Trophoblast cell (in vitro differentiated cells and primary cell): ENCODE results near the gene CHST9.
A peak's percentile ranks its signal among the peaks of the same experiment; 100 is the strongest.

Experiments used
- DNase-seq, 2 donors: peaks; one replicate each; pipeline ENCODE4 v3.0.0-alpha.2; 2016
- H2AFZ ChIP-seq: 2 replicates; pipeline ENCODE4 v1.6.1; 2013; ENCODE audit warnings: low read length, moderate library complexity, mild to moderate bottlenecking; ENCODE audit not compliant: insufficient read depth, poor library complexity
- H2AK5ac ChIP-seq: 2 replicates; pipeline ENCODE4 v1.6.1; 2013; ENCODE audit warnings: mild to moderate bottlenecking, low read length
- H2BK120ac ChIP-seq: 2 replicates; pipeline ENCODE4 v1.6.1; 2013; ENCODE audit warnings: low read length, mild to moderate bottlenecking, moderate library complexity; ENCODE audit not compliant: insufficient read depth, poor library complexity
- H2BK12ac ChIP-seq: 2 replicates; pipeline ENCODE4 v1.6.1; 2013; ENCODE audit warnings: mild to moderate bottlenecking, low read length, moderate library complexity
- H2BK5ac ChIP-seq: 2 replicates; pipeline ENCODE4 v1.6.1; 2013; ENCODE audit warnings: low read length, low read depth, moderate library complexity, mild to moderate bottlenecking; ENCODE audit not compliant: poor library complexity
- H3K14ac ChIP-seq: 2 replicates; pipeline ENCODE4 v1.6.1; 2013; ENCODE audit warnings: mild to moderate bottlenecking, low read length
- H3K18ac ChIP-seq: 2 replicates; pipeline ENCODE4 v1.6.1; 2013; ENCODE audit warnings: mild to moderate bottlenecking, low read length
- H3K23ac ChIP-seq: 2 replicates; pipeline ENCODE4 v1.6.1; 2013; ENCODE audit warnings: low read length
- H3K27ac ChIP-seq: 2 replicates; pipeline ENCODE4 v1.5.1; 2013; ENCODE audit warnings: low read depth, mild to moderate bottlenecking, inconsistent platforms, low read length, moderate library complexity
- H3K27me3 ChIP-seq: 2 replicates; pipeline ENCODE4 v1.6.1; 2013; ENCODE audit warnings: inconsistent platforms, mild to moderate bottlenecking, low read length, moderate library complexity; ENCODE audit not compliant: insufficient read depth
- H3K36me3 ChIP-seq, 2 experiments: 1 replicate in 1 of 2; 2 replicates in 1 of 2; pipeline ENCODE4 v1.6.1; 2013; ENCODE audit warnings: low read length in 2 of 2, mild to moderate bottlenecking in 2 of 2, moderate library complexity in 1 of 2; ENCODE audit not compliant: insufficient read depth in 2 of 2, control insufficient read depth in 1 of 2
- H3K4ac ChIP-seq: 2 replicates; pipeline ENCODE4 v1.6.1; 2013; ENCODE audit warnings: low read depth, mild to moderate bottlenecking, low read length, moderate library complexity
- H3K4me1 ChIP-seq, 2 experiments: 1 replicate in 1 of 2; 2 replicates in 1 of 2; pipeline ENCODE4 v1.6.1; 2013; ENCODE audit warnings: low read length in 2 of 2, mild to moderate bottlenecking in 2 of 2, moderate library complexity in 1 of 2; ENCODE audit not compliant: insufficient read depth in 2 of 2, control insufficient read depth in 1 of 2
- H3K4me2 ChIP-seq: 2 replicates; pipeline ENCODE4 v1.6.1; 2013; ENCODE audit warnings: inconsistent platforms, mild to moderate bottlenecking, low read length, moderate library complexity
- H3K4me3 ChIP-seq: 2 replicates; pipeline ENCODE4 v1.5.1; 2013; ENCODE audit warnings: mild to moderate bottlenecking, low read depth, low read length, inconsistent platforms
- H3K79me1 ChIP-seq: one replicate; pipeline ENCODE4 v1.6.1; 2013; ENCODE audit warnings: low read length
- H3K79me2 ChIP-seq: 2 replicates; pipeline ENCODE4 v1.6.1; 2013; ENCODE audit warnings: low read length, mild to moderate bottlenecking; ENCODE audit not compliant: control insufficient read depth, insufficient read depth, poor library complexity
- H3K9ac ChIP-seq: 2 replicates; pipeline ENCODE4 v1.6.1; 2013; ENCODE audit warnings: mild to moderate bottlenecking, low read length
- H3K9me3 ChIP-seq: 2 replicates; pipeline ENCODE4 v1.6.1; 2013; ENCODE audit warnings: low read depth, mild to moderate bottlenecking, control low read depth, inconsistent platforms, low read length; ENCODE audit not compliant: insufficient read depth
- H4K12ac ChIP-seq: 2 replicates; pipeline ENCODE4 v1.6.1; 2013; ENCODE audit warnings: low read depth, mild to moderate bottlenecking, low read length, moderate library complexity
- H4K8ac ChIP-seq: 2 replicates; pipeline ENCODE4 v1.6.1; 2013; ENCODE audit warnings: low read depth, mild to moderate bottlenecking, low read length, moderate library complexity
- H4K91ac ChIP-seq: one replicate; pipeline ENCODE4 v1.6.1; 2013; ENCODE audit warnings: low read depth, mild to moderate bottlenecking, low read length, moderate library complexity
- WGBS: extraction: QIAGEN DNeasy Blood & Tissue Kit; methylation state at CpG from one replicate; pipeline ENCODE4 v1.1.7; 2013; ENCODE audit warnings: missing lambda C conversion rate; ENCODE audit not compliant: insufficient read length, insufficient coverage; ENCODE audit errors: extremely low coverage; 5-methylcytosine and 5-hydroxymethylcytosine counted together

Gene CHST9

GRCh38 chr18:27009293-27009692 is 175.8 kb downstream of the CHST9 start:
- H3K36me3 ChIP-seq = no peaks in the 10 kb centered on the region
- no peaks in the 10 kb centered on the region for H3K27me3 ChIP-seq
- H3K27ac ChIP-seq = no peak overlapping the region
- no CpG with 5 or more reads among the region's 1 CpG for WGBS
- DNase-seq = no peak
- no peaks in the 10 kb centered on the region for H3K9me3 ChIP-seq
- no peak overlapping the region for H2AK5ac ChIP-seq
- H3K9ac ChIP-seq = no peak overlapping the region
- H3K4me1 ChIP-seq = no peaks in the 10 kb centered on the region
- H2AFZ ChIP-seq = no peak overlapping the region
- no peak overlapping the region for H4K12ac ChIP-seq
- no peak overlapping the region for H3K18ac ChIP-seq
- H2BK12ac ChIP-seq = no peak overlapping the region
- H2BK5ac ChIP-seq = no peak overlapping the region
- no peaks in the 10 kb centered on the region for H3K79me1 ChIP-seq
- no peak overlapping the region for H3K4me3 ChIP-seq
- H3K14ac ChIP-seq = no peak overlapping the region
- no peak overlapping the region for H3K4ac ChIP-seq
- H4K8ac ChIP-seq = no peak overlapping the region
- no peaks in the 10 kb centered on the region for H3K79me2 ChIP-seq
- H4K91ac ChIP-seq = no peak overlapping the region
- H3K23ac ChIP-seq = no peak overlapping the region
- H2BK120ac ChIP-seq = no peak overlapping the region
- no peak overlapping the region for H3K4me2 ChIP-seq

- H4K8ac ChIP-seq = no peak overlapping the region
- no peak overlapping the region for H3K4me2 ChIP-seq
- no peaks in the 10 kb centered on the region for H3K4me1 ChIP-seq
- H2AK5ac ChIP-seq = no peak overlapping the region
- no peak overlapping the region for H3K4me3 ChIP-seq
- no peaks in the 10 kb centered on the region for H3K79me2 ChIP-seq
- no CpG with 5 or more reads among the region's 3 CpGs for WGBS
- H3K9me3 ChIP-seq = no peaks in the 10 kb centered on the region
- H4K12ac ChIP-seq = no peak overlapping the region
- H3K4ac ChIP-seq = no peak overlapping the region
- H3K79me1 ChIP-seq = no peaks in the 10 kb centered on the region
- H2BK120ac ChIP-seq = no peak overlapping the region
- no peak overlapping the region for H3K9ac ChIP-seq
- no peak overlapping the region for H2AFZ ChIP-seq
- H3K36me3 ChIP-seq = no peaks in the 10 kb centered on the region
- H2BK12ac ChIP-seq = no peak overlapping the region
- no peak overlapping the region for H3K23ac ChIP-seq
- H4K91ac ChIP-seq = no peak overlapping the region
- no peak overlapping the region for H3K27ac ChIP-seq
- no peak overlapping the region for H3K14ac ChIP-seq
- no peaks in the 10 kb centered on the region for H3K27me3 ChIP-seq
- no peak overlapping the region for H3K18ac ChIP-seq
- peak in 1 of 2 donors; percentile 46 for DNase-seq
- H2BK5ac ChIP-seq = no peak overlapping the region
Observed at GRCh38 chr18:27008575-27008974, 176.5 kb downstream of the CHST9 start.

GRCh38 chr18:27007880-27008279 is 177.2 kb downstream of the CHST9 start:
- WGBS = no CpG with 5 or more reads among the region's 2 CpGs
- H4K91ac ChIP-seq = no peak overlapping the region
- no peak overlapping the region for H3K4me2 ChIP-seq

GRCh38 chr18:27005589-27005988 is 179.5 kb downstream of the CHST9 start:
- no peak overlapping the region for H4K12ac ChIP-seq
- H2BK5ac ChIP-seq = no peak overlapping the region
- H2AK5ac ChIP-seq = no peak overlapping the region
- no peak overlapping the region for H3K23ac ChIP-seq
- H3K4me3 ChIP-seq = no peak overlapping the region
- no peak overlapping the region for H3K9ac ChIP-seq
- no peaks in the 10 kb centered on the region for H3K79me1 ChIP-seq
- H3K14ac ChIP-seq = no peak overlapping the region
- H3K27ac ChIP-seq = no peak overlapping the region
- no peak overlapping the region for H3K4ac ChIP-seq
- H4K8ac ChIP-seq = no peak overlapping the region
- no peak overlapping the region for H3K18ac ChIP-seq
- H3K9me3 ChIP-seq = no peaks in the 10 kb centered on the region
- H2AFZ ChIP-seq = no peak overlapping the region
- DNase-seq = no peak
- no peaks in the 10 kb centered on the region for H3K36me3 ChIP-seq
- H3K79me2 ChIP-seq = no peaks in the 10 kb centered on the region
- no peak overlapping the region for H2BK12ac ChIP-seq
- no peak overlapping the region for H2BK120ac ChIP-seq
- WGBS = no CpG with 5 or more reads among the region's 1 CpG
- H4K91ac ChIP-seq = no peak overlapping the region
- H3K27me3 ChIP-seq = no peaks in the 10 kb centered on the region
- no peak overlapping the region for H3K4me2 ChIP-seq
- H3K4me1 ChIP-seq = no peaks in the 10 kb centered on the region

More at GRCh38 chr18:27007880-27008279, 177.2 kb downstream of the CHST9 start:
- Histone ChIP-seq H2AFZ (no peak overlapping the region), H2BK120ac (no peak overlapping the region), H3K27ac (no peak overlapping the region), H2BK5ac (no peak overlapping the region), H3K14ac (no peak overlapping the region), H3K4me3 (no peak overlapping the region), H2BK12ac (no peak overlapping the region), H3K9ac (no peak overlapping the region), H3K4me1 (no peaks in the 10 kb centered on the region), H3K79me1 (no peaks in the 10 kb centered on the region), H2AK5ac (no peak overlapping the region), H3K36me3 (no peaks in the 10 kb centered on the region), H3K4ac (no peak overlapping the region), H3K79me2 (no peaks in the 10 kb centered on the region), H3K9me3 (no peaks in the 10 kb centered on the region), H3K18ac (no peak overlapping the region), H4K12ac (no peak overlapping the region), H4K8ac (no peak overlapping the region), H3K27me3 (no peaks in the 10 kb centered on the region), H3K23ac (no peak overlapping the region)
- DNase-seq = peak in 1 of 2 donors; percentile 24
